Adrenal gland (tissue), 5 donors: ENCODE results near the gene SMTNL2.

Source experiments
- POLR2A ChIP-seq, 2 donors: fragments of 450-650 bp; IDR thresholded peaks; one replicate each; pipeline ENCODE4 v1.6.1; 2017; ENCODE audit warnings: antibody characterized with exemption in 2 of 2, mild to moderate bottlenecking in 2 of 2, moderate library complexity in 1 of 2
- TF ChIP-seq, protein P1 (sequence below), 6 experiments: fragments of 450-650 bp in 4 of 6; fragments of 200-600 bp in 2 of 6; sonication (generic) in 1 of 6; IDR thresholded peaks; 1 replicate in 5 of 6; 2 replicates in 1 of 6; pipeline versions ENCODE4 v1.5.1 to v1.8.0; 2016 to 2021; ENCODE audit warnings: antibody characterized with exemption in 6 of 6, mild to moderate bottlenecking in 2 of 6, moderate library complexity in 1 of 6
- donor health status: DM: no; HTN: no; CAD: no.

DNA sequence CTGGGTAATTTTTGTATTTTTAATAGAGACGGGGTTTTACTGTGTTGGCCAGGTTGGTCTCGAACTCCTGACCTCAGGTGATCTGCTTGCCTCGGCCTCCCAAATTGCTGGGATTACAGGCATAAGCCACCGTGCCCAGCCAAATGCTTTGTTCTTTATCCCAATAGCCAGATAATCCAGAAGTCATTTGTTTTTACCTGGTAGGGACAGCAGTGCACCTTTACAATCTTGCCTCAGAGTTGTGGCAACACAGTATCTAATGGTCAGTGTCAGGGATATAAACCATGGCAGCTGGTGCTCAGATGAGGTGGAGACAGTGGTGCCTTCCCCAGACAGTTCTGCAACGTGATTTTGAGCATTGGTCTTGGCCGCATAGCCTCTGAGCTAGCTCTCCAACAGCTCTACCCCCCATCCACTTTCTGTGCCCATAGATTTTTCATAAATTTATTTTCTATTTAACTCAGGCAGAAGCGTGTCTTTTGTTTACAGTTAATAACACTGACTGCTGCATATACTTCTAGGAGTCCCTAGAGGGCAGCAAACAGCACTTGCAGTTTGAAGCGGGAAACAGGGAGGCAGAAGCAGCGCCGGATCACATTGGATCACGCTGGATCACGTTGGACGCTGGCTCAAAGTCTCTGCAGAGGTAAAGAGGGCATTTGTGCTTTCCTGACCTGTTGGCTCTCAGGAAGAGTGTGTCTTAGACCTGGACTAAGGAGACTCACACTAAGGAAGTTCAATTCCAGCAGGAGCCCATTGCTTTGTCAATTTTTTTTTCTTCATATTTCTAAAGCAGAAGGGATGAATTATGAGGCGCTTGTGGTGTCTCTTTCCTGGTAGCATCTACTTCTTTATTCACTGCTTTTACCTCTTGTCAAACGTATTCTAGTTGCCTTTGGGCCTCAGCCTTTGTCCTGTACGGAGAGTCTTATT is 18.9 kb upstream of the SMTNL2 start:
- TF ChIP-seq, protein P1, sequence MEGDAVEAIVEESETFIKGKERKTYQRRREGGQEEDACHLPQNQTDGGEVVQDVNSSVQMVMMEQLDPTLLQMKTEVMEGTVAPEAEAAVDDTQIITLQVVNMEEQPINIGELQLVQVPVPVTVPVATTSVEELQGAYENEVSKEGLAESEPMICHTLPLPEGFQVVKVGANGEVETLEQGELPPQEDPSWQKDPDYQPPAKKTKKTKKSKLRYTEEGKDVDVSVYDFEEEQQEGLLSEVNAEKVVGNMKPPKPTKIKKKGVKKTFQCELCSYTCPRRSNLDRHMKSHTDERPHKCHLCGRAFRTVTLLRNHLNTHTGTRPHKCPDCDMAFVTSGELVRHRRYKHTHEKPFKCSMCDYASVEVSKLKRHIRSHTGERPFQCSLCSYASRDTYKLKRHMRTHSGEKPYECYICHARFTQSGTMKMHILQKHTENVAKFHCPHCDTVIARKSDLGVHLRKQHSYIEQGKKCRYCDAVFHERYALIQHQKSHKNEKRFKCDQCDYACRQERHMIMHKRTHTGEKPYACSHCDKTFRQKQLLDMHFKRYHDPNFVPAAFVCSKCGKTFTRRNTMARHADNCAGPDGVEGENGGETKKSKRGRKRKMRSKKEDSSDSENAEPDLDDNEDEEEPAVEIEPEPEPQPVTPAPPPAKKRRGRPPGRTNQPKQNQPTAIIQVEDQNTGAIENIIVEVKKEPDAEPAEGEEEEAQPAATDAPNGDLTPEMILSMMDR (IDR thresholded peaks at IDR 0.05): peak; percentile 65 to 81 (median 74)
- TF ChIP-seq POLR2A (IDR thresholded peaks at IDR 0.05): no peak
